HG03175 (cell line): ENCODE measurements around the gene GALNT18.
"Not testable (repeated sequence)": the region's sequence is repeated elsewhere in the genome, so short reads cannot be mapped to it uniquely, and the experiment has no call there.

Experiments
- ATAC-seq: cut with Tn5 transposase; IDR thresholded peaks from one replicate; pipeline ENCODE4 v1.9.1; 2021; ENCODE audit warnings: mild to moderate bottlenecking, moderate library complexity; ENCODE audit not compliant: unreplicated experiment

GALNT18 gene

DNA sequence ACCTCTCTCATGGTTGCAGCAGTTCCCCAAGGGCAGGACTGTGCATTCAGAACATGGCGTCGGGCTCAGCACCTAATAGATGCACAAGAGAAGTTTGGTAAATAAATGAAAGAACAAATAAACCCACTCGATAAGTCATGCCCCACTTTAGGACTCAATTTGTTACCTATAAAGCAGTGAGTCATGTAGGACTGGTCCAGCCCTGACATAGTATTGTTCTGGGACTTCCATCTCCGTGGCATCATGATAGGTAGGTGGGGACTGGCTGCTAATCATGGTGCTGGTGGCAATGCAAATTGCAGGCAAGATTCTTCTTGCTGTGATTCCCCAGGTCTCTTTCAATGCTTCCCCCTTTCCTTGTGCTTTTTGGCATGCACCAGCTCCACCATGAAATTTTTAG, 150.6 kb downstream of the GALNT18 start:
- no peak for ATAC-seq

DNA sequence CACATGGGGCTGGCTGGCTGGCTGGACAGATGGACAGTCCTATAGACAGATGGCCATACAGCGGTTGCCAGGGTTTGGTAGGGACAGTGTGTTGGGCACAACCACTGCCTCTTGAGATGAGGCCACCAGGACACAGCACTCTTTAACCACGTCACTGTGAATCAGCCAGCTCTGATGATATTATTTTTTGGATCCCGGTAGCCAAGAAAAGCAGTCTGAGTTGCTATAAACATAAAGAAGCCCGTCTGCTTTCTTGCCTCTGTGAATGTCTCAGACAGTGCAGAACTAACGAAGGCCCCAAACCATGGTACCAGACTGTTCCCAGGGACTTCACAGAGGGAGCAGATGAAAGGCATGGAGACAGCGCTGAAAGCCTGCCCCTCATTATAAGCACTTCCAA, 152.9 kb downstream of the GALNT18 start:
- ATAC-seq = no peak

DNA sequence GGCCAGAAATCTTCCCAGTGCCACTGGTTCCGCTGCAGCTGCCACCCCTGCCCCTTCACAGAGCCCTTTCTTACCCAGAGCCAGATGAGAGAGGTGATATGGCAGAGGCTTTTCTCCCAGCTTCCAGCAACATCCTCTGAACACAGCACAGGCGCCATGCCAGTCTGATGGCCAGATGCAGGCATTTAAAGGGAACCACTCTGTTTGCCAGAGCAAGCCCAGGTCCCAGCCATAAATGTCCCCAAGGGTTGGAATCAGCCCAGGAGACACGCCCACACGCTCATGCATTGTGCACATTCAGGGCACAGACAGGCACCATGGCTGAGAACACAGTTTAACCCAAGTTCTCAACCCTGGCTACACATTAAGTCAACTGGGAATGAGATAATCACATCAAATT, 154.5 kb downstream of the GALNT18 start:
- ATAC-seq = no peak

- no peak for ATAC-seq
These were observed 157.2 kb downstream of the GALNT18 start for GRCh38 chr11:11464555-11464954.

GRCh38 chr11:11463405-11463804, 158.4 kb downstream of the GALNT18 start:
- ATAC-seq = no peak

DNA sequence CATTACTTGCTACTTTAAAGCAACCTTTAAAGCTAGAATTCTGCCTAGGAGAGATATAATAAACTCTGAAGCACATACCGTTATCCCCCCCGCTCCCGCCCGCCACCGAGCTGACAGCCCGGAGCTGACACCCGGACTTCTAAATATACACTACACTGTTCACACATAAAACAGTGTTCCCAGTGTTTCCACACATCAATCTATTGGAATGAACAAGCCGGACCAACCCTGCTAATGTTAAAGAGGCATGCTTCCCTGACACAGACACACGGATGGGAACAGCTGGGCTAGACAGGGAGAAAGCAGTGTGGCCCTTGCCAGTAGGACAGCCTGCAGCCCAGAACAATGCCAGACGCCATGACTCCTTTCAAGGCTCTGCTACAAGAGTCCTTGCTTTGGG, 160.3 kb downstream of the GALNT18 start:
- no peak for ATAC-seq

GRCh38 chr11:11459578-11459977, 162.2 kb downstream of the GALNT18 start:
- no peak for ATAC-seq

GRCh38 chr11:11458485-11458884, 163.3 kb downstream of the GALNT18 start:
- ATAC-seq = no peak

DNA sequence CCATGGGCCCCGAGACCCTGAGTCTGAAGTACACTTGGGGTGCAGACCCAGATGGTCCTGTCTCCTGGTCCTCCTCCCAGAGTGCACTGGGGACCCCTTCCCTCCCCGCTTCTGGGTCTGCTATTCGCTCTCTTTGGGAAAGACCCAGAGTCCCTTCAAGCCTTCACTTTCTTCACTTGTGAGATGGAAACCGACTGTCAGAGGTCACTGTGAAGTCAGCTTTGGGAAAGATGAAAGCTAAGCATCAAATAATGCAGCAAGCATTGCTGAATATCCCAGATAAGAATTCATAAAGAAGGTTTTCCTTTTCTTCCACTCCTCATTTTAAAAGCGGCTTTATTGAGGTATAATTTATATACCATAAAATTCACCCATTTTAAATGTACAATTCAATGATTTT, 163.8 kb downstream of the GALNT18 start:
- no peak for ATAC-seq

- ATAC-seq = no peak
These were observed 164.9 kb downstream of the GALNT18 start for GRCh38 chr11:11456866-11457265.

DNA sequence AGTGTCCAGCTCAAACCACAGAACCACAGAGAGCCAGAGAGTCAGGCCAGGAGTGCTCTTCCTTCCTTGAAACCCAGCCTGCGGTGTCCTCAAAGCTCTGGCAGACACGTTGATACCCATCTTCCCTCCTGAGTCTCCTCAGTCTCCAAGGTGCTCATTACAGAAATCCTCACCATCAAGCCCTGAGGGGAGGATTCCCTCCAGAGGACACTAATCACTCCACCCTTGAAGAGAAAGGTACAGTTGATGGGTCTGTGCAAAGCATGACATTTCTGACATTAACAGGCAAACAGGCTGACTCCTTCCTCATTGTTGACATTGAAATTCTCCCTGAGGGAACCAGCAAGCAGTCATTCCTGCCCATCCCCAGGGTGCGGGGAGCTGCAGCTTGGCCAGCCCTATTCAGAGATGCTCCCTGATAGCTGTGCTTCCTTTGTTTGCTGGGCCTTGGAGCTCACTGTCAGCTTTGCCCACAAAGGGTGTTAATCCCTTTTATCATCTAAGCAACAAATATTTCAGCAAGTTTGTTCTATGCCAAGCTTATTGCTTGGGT, 167.1 kb downstream of the GALNT18 start:
- no peak for ATAC-seq

GRCh38 chr11:11451501-11452005, 170.3 kb downstream of the GALNT18 start:
- ATAC-seq = peak; percentile 97

- ATAC-seq = no peak
These were observed 171.0 kb downstream of the GALNT18 start for GRCh38 chr11:11450744-11451362.

DNA sequence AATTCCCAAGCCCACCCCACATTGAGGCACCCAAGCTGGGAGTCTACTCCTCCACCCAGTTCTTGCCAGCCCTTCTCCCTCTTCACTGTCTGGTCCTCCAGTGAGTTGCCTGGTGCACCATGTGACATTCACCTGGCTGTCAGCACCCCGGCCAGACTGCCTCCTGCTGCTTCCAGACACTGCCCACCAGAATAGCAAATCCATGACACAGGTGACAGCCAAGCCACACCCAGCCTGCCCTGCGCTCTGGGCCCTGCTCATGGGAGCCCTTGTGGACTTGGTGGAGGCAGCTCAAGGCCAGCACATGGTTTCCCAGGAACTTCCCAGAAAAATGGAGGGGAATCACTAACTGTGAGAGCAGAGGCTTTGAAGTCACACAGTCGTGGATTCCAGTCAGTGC, 172.5 kb downstream of the GALNT18 start:
- no peak for ATAC-seq

DNA sequence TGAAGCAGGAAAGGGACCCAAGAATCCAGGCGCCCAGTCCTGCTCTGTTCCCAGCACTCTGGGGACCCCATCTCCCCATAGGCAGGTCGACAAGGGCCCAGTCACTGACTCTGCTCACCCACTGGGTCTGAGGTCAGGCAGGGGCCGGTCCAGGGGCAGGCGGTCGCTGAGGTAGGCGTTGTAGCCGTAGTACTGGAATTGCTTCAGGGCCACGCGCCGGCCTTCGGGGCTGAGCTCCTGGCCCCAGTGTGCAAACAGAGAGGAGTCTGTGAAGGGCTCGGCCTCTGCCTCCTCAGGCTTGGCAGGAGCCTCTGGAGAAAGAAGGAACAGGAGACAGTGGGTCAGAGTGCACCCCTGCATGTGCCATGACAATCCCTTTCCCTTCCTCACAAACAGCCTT, 173.2 kb downstream of the GALNT18 start:
- no peak for ATAC-seq

DNA sequence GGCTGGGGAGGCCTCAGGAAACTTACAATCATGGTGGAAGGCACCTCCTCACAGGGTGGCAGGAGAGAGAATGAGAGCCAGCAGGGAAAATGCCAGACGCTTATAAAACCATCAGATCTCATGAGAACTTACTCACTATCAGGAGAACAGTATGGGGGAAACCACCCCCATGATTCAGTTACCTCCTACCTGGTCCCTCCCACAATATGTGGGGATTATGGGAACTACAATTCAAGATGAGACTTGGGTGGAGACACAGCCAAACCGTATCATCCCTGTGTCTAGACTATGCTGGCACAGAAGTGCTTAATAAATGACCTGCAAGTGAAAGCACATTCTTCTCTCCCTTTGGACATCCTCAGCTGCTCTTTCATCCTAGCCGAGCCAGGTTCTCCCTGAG, 174.2 kb downstream of the GALNT18 start:
- ATAC-seq = not testable (repeated sequence)

DNA sequence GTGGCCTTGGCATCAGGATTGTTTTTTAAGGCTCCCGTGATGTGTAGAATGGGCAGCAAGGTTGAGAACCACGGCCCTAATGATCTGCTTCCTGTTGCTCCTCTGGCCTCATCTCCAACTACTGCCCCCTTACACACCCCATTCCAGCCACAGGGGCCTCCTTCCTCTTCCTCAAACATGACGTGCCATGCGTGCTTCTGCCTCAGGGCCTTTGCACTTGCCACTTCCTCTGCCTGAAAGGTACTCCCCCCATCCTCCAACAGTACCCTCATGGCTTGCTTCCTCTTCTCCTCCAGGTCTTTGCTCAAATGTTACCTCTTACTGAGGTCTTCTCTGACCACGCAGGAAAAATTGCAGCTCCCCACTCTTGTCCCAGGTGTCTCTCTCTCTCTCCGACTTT, 174.8 kb downstream of the GALNT18 start:
- ATAC-seq = no peak

DNA sequence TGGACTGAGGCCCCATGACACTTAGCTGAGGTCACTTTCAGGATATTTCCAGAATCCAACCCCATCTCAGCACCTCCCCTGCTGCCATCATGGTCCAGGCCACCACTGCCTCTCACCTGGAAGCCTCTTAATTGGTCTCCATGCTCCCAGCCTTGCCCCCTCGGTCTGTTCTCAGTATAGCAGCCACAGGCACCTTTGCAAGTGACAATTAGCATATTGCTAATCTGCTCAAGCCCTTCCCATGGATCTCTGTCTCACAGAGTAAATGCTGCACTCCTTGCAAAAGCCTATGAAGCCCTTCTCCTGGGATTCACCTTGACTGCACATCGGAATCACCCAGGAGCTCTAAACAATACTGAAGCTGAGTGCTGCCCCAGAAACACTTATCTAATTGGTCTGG, 175.2 kb downstream of the GALNT18 start:
- no peak for ATAC-seq

DNA sequence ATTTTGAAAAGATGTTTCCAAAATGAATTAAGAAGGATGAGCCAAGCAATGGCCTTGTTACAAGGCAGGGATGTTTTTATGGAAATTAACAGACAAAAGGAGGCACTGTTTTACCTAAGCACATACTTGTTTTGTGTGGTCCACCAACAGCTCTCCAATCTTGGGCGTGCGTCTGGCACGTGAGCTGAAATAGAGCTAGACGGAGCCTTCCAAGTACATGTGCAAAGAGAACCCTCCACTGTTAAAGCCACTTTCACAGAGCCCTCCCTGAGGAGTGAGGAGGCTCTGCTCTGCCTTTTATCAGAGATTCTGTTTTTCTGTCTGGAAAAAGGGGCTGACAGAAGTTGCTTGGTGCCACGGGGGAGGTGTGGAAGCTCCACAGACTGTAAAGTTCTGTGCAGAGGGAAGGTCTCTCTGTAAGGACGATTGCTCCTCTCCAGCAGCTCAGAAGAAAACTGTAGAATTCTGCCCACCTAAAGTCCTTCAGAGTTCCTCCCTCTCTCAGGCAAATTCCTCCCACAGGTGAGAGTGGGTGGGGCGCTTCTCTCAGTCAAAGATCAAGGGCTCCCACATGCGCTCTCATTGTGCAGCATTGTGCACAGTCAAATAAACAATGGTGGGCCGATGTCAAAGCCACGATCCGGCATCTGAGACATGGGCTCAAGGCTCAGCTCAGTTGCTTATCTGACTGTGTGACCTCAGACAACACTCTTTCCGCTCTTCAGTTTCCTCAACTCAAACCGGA, 176.2 kb downstream of the GALNT18 start:
- ATAC-seq = no peak

DNA sequence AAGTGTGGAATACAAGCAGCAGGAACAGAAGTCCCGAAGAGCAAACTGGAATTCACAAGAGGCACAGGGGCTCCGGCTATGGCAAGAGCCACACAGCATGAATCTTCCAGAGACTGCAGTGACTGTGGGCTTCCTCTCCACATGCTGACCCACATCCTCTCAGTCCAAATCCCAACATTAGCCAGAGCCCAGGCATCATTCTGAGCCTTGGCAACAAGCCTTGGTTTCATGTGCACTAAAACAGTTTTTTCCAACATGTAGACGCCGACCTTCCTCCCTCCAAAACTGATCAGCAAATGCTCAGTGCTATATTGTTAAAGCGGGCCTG, 177.0 kb downstream of the GALNT18 start:
- ATAC-seq = no peak

DNA sequence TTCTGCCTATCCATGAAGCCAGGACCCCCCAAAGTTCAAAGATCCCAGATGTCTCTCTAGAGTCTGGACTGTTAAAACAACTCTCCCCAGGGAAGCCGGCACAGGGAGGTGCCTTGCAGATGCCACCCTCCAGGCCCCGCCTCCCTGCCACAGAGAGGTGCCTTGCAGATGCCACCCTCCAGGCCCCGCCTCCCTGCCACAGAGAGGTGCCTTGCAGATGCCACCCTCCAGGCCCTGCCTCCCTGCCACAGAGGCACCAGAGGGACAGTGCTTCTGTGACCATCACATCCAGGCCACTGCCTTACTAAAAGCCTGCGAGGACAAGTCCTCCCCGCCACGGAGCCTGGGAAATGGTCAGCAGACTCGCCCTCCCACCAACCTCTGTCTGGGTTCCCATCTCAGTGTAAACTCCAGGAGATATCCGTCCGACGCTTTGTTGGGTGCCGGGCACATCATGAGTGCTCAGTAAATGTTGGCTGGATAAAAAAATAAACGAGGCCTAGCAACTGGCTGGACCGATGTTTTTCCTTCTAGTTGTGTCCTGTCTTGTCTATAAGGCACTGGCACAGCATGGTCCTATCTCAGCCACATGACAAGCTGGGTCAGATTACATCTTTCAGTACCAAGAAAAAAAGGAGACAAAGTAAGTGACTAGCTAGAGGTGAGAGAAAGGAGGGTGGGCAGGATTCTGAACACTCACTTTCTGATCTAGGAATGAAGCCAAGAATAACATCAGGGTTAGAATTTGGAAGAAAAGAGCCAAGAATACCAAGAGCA, 177.6 kb downstream of the GALNT18 start:
- no peak for ATAC-seq

- no peak for ATAC-seq
These were observed 179.0 kb downstream of the GALNT18 start for GRCh38 chr11:11442791-11443190.
